UCSD-AML1 (cell line): ENCODE measurements around the gene HDAC4.

Source experiments
- DNase-seq: peaks from one replicate; lab custom pipeline; 2025; ENCODE audit not compliant: unreplicated experiment; lab: John Stamatoyannopoulos, UW

The HDAC4 gene

GRCh38 chr2:239299218-239299939 is 101.4 kb downstream of the HDAC4 start:
- no peak for DNase-seq

- DNase-seq, result peak; percentile 36
Measured at GRCh38 chr2:239298116-239298804, 102.6 kb downstream of the HDAC4 start.

GRCh38 chr2:239297142-239298004 is 103.4 kb downstream of the HDAC4 start:
- DNase-seq, result no peak

GRCh38 chr2:239296020-239296932 is 104.5 kb downstream of the HDAC4 start:
- no peak for DNase-seq

- DNase-seq, result no peak
Measured at GRCh38 chr2:239295377-239296019, 105.3 kb downstream of the HDAC4 start.

- DNase-seq, result no peak
Measured at GRCh38 chr2:239294571-239295054, 106.2 kb downstream of the HDAC4 start.

- no peak for DNase-seq
Measured at GRCh38 chr2:239293775-239294430, 106.9 kb downstream of the HDAC4 start.

GRCh38 chr2:239292959-239293774 is 107.7 kb downstream of the HDAC4 start:
- no peak for DNase-seq

- DNase-seq, result no peak
Measured at GRCh38 chr2:239292531-239292930, 108.3 kb downstream of the HDAC4 start.

GRCh38 chr2:239291475-239292350 is 109.1 kb downstream of the HDAC4 start:
- DNase-seq, result no peak

GRCh38 chr2:239290618-239291474 is 110.0 kb downstream of the HDAC4 start:
- DNase-seq, result no peak

GRCh38 chr2:239289545-239289944 is 111.3 kb downstream of the HDAC4 start:
- no peak for DNase-seq

- no peak for DNase-seq
Measured at GRCh38 chr2:239288951-239289511, 111.8 kb downstream of the HDAC4 start.

- DNase-seq, result no peak
Measured at GRCh38 chr2:239288237-239288636, 112.6 kb downstream of the HDAC4 start.

GRCh38 chr2:239287461-239287860 is 113.4 kb downstream of the HDAC4 start:
- no peak for DNase-seq

GRCh38 chr2:239286901-239287300 is 113.9 kb downstream of the HDAC4 start:
- DNase-seq, result no peak

GRCh38 chr2:239285932-239286230 is 114.9 kb downstream of the HDAC4 start:
- DNase-seq, result no peak
